Colonic mucosa (tissue), 4 donors: ENCODE measurements around the gene TMPRSS2. TPM values are rescaled to one million over a fixed set of nuclear protein-coding genes. Genes with fewer than 3 reads are reported as not detected.
"Not testable (repeated sequence)": the region's sequence is repeated elsewhere in the genome, so short reads cannot be mapped to it uniquely, and the experiment has no call there.

Experiments used
- DNase-seq: peaks from one replicate; pipeline ENCODE4 v3.0.0-alpha.2; 2020
- H3K27ac ChIP-seq: fragments of 200-600 bp; one replicate; pipeline ENCODE4 v1.8.0; 2021
- H3K27me3 ChIP-seq: fragments of 200-600 bp; one replicate; pipeline ENCODE4 v1.8.0; 2021
- H3K36me3 ChIP-seq: fragments of 200-600 bp; one replicate; pipeline ENCODE4 v1.8.0; 2021
- H3K4me1 ChIP-seq: fragments of 200-600 bp; one replicate; pipeline ENCODE4 v1.8.0; 2021; ENCODE audit warnings: mild to moderate bottlenecking
- H3K4me3 ChIP-seq: fragments of 200-600 bp; one replicate; pipeline ENCODE4 v1.8.0; 2021
- H3K9ac ChIP-seq, 2 donors: one replicate each; pipeline ENCODE4 v1.7.0; 2013; ENCODE audit warnings: control low read depth in 2 of 2, low read depth in 2 of 2, low read length in 2 of 2
- H3K9me3 ChIP-seq: fragments of 200-600 bp; one replicate; pipeline ENCODE4 v1.8.0; 2021
- CTCF ChIP-seq: fragments of 200-600 bp; IDR thresholded peaks from one replicate; pipeline ENCODE4 v1.8.0; 2022; ENCODE audit warnings: antibody characterized with exemption, mild to moderate bottlenecking
- intact Hi-C: fragments of 100-400 bp; cut with DNase I; formaldehyde crosslinking; loops from one replicate; pipeline ENCODE4 v1.14.1; 2022
- total RNA-seq, 2 donors: library from RNA; stranded (reverse); fragmentation: NEBNext Ultra II Directional in 1 of 2; extraction: Animal tissue kit (Norgen Biotek cat#: 25700) in 1 of 2; gene quantifications; one replicate each; pipeline ENCODE4 v1.2.1, GENCODE V29; 2021
- donor health status: healthy.
- donor health status: DM: no; HTN: no; CAD: no.
- donor health status: DM: no; HTN: no; CAD: no.

Gene TMPRSS2
- total RNA-seq, 2 donors from 2014 or later: 261 to 408 TPM

- H3K4me3 ChIP-seq: peak within 1 kb of the TSS; percentile 55
- H3K4me1 ChIP-seq: peaks cover 5% of the 10 kb centered on the region
- H3K9ac ChIP-seq: peak within 1 kb of the TSS; percentile 71 to 87
- intact Hi-C loops: no loop called here
- no peak for TF ChIP-seq CTCF
- H3K36me3 ChIP-seq: no peaks in the 10 kb centered on the region
- no peak within 1 kb of the TSS for H3K27ac ChIP-seq
- H3K9me3 ChIP-seq: no peaks in the 10 kb centered on the region
- H3K27me3 ChIP-seq: no peaks in the 10 kb centered on the region
- DNase-seq: peak; percentile 87
Observed at GRCh38 chr21:41425954-41426675, 81.8 kb downstream of the TMPRSS2 start, which contains the start of gene MX1. TSS of gene MX1 (plus strand) at chr21:41426239. CDS start at chr21:41432071, 5,832 bp downstream.

GRCh38 chr21:41425588-41425953 lies 82.4 kb downstream of the TMPRSS2 start:
- intact Hi-C loops: no loop called here
- H3K4me3 ChIP-seq: peak overlapping the region; percentile 55
- no peaks in the 10 kb centered on the region for H3K9me3 ChIP-seq
- no peak for DNase-seq
- peak overlapping the region; percentile 71 to 87 for H3K9ac ChIP-seq
- no peak for TF ChIP-seq CTCF
- H3K36me3 ChIP-seq: no peaks in the 10 kb centered on the region
- no peaks in the 10 kb centered on the region for H3K27me3 ChIP-seq
- no peak overlapping the region for H3K27ac ChIP-seq
- peaks cover 5% of the 10 kb centered on the region for H3K4me1 ChIP-seq

GRCh38 chr21:41423305-41423636 lies 84.7 kb downstream of the TMPRSS2 start:
- H3K36me3 ChIP-seq, H3K9ac ChIP-seq, intact Hi-C loops, H3K27me3 ChIP-seq, H3K4me1 ChIP-seq, H3K9me3 ChIP-seq, H3K4me3 ChIP-seq, DNase-seq, H3K27ac ChIP-seq: not testable (repeated sequence)

- no peaks in the 10 kb centered on the region for H3K9me3 ChIP-seq
- H3K4me1 ChIP-seq: peaks cover 5% of the 10 kb centered on the region
- H3K4me3 ChIP-seq: no peak overlapping the region
- intact Hi-C loops: no loop called here
- no peak overlapping the region for H3K9ac ChIP-seq
- H3K27ac ChIP-seq: no peak overlapping the region
- no peaks in the 10 kb centered on the region for H3K36me3 ChIP-seq
- no peak for DNase-seq
- no peaks in the 10 kb centered on the region for H3K27me3 ChIP-seq
- no peak for TF ChIP-seq CTCF
Observed at GRCh38 chr21:41422546-41423304, 85.2 kb downstream of the TMPRSS2 start.

- H3K36me3 ChIP-seq, intact Hi-C loops, DNase-seq, H3K9me3 ChIP-seq, H3K4me1 ChIP-seq, H3K9ac ChIP-seq, H3K27me3 ChIP-seq: not testable (repeated sequence)
- Histone ChIP-seq H3K27ac (peak overlapping the region; percentile 88), H3K4me3 (peak overlapping the region; percentile 58)
Observed at GRCh38 chr21:41420998-41421397, 87.0 kb downstream of the TMPRSS2 start.

- H3K9ac ChIP-seq: peak overlapping the region; percentile 65 to 96
- no peaks in the 10 kb centered on the region for H3K36me3 ChIP-seq
- no peak for TF ChIP-seq CTCF
- peak overlapping the region; percentile 88 for H3K27ac ChIP-seq
- intact Hi-C loops: no loop called here
- DNase-seq: peak; percentile 92
- peak overlapping the region; percentile 58 for H3K4me3 ChIP-seq
- H3K9me3 ChIP-seq: no peaks in the 10 kb centered on the region
- no peaks in the 10 kb centered on the region for H3K27me3 ChIP-seq
- H3K4me1 ChIP-seq: no peaks in the 10 kb centered on the region
Observed at GRCh38 chr21:41419921-41420862, 87.8 kb downstream of the TMPRSS2 start.
